OCI-LY1 (cell line): ENCODE data around the gene BTBD19.

ENCODE experiments used
- CTCF ChIP-seq: fragments of 200-600 bp; sonication (generic), shearing (Covaris generic); IDR thresholded peaks from 2 replicates; pipeline ENCODE4 v1.5.1; 2017; ENCODE audit warnings: mild to moderate bottlenecking, antibody characterized with exemption, low read length, moderate library complexity, mixed read lengths
- EZH2 ChIP-seq: fragments of 200-600 bp; sonication (generic), shearing (Covaris generic); IDR thresholded peaks from 2 replicates; pipeline ENCODE4 v1.8.0; 2017; ENCODE audit warnings: borderline replicate concordance, mixed run types, mild to moderate bottlenecking, antibody characterized with exemption, low read length, moderate library complexity, mixed read lengths

GRCh38 chr1:44847845-44848244, 39.5 kb downstream of the BTBD19 start:
- no peak for TF ChIP-seq CTCF
- TF ChIP-seq EZH2: no peak
